Skin of body (tissue), 3 donors: Measurements from ENCODE around the gene PIGL. TPM values are rescaled to one million over a fixed set of nuclear protein-coding genes. Genes with fewer than 3 reads are reported as not detected.

Experiments
- DNase-seq: peaks from one replicate; lab custom pipeline; 2025; lab: John Stamatoyannopoulos, UW
- small RNA-seq: library from RNA; depleted of rRNA; stranded (forward); fragments of <200 nt; gene quantifications from one replicate; pipeline ENCODE3, GENCODE V24; 2014; ENCODE audit warnings: low replicate concordance
- total RNA-seq: library from RNA; depleted of rRNA; stranded (reverse); fragments of >200 nt; gene quantifications from one replicate; pipeline ENCODE4 v1.2.3, GENCODE V29; 2014

Gene PIGL
- total RNA-seq, 1 donor from 2014 or later: 27.1 TPM

GRCh38 chr17:16352303-16352666 lies 135.3 kb downstream of the PIGL start:
- DNase-seq: peak; percentile 14

- no peak for DNase-seq
Observed at GRCh38 chr17:16352667-16353316, 135.8 kb downstream of the PIGL start.

GRCh38 chr17:16353317-16354174 lies 136.5 kb downstream of the PIGL start, which contains the start of gene CENPV:
CENPV (minus strand) TSS chr17:16353469; CDS start chr17:16353436, 33 bp downstream.
- peak; percentile 10 for DNase-seq

GRCh38 chr17:16354585-16354984 lies 137.6 kb downstream of the PIGL start:
- DNase-seq: no peak

GRCh38 chr17:16358394-16358793 lies 141.4 kb downstream of the PIGL start:
- no peak for DNase-seq

GRCh38 chr17:16361874-16362273 lies 144.9 kb downstream of the PIGL start:
- DNase-seq: no peak

GRCh38 chr17:16363749-16364536 lies 146.9 kb downstream of the PIGL start:
- DNase-seq: peak; percentile 38

GRCh38 chr17:16364625-16365024 lies 147.6 kb downstream of the PIGL start:
- DNase-seq: no peak

- DNase-seq: peak; percentile 86
Observed at GRCh38 chr17:16371742-16372141, 154.7 kb downstream of the PIGL start.

GRCh38 chr17:16374146-16374938 lies 157.3 kb downstream of the PIGL start:
- peak; percentile 11 for DNase-seq

Small RNAs within 50 kb of the gene (small RNA-seq; reads per million reads assigned to genes)
- 0.07 reads per million for gene MIR1288

Other genes starting within 250 kb of the PIGL start
- gene ZSWIM7, start 217.5 kb upstream of the PIGL start, total RNA-seq: 11.9 TPM
- 39.5 TPM for gene TTC19, start 217.4 kb upstream of the PIGL start, total RNA-seq
- gene NCOR1, start 1.7 kb upstream of the PIGL start, total RNA-seq: 112 TPM
- gene CENPV, start 136.3 kb downstream of the PIGL start, total RNA-seq: 11.6 TPM
- 1,502 TPM for gene UBB, start 163.9 kb downstream of the PIGL start, total RNA-seq
- 5.2 TPM for gene TRPV2, start 198.4 kb downstream of the PIGL start, total RNA-seq